ENCODE measurements around the gene TMEM60.
A peak's percentile ranks its signal among the peaks of the same experiment; 100 is the strongest.
"Not testable (repeated sequence)": the region's sequence is repeated elsewhere in the genome, so short reads cannot be mapped to it uniquely, and the experiment has no call there.

Gene TMEM60, protein sequence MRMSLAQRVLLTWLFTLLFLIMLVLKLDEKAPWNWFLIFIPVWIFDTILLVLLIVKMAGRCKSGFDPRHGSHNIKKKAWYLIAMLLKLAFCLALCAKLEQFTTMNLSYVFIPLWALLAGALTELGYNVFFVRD

GRCh38 chr7:77798394-77799077 lies at the start of gene TMEM60, which contains the start of gene PHTF2:
TMEM60 (minus strand) TSS chr7:77798434; CDS start chr7:77794373, 4,061 bp downstream.
PHTF2 (plus strand) TSS chr7:77798773.
- peak; percentile 73 for DNase-seq (ENCODE audit: low read depth)

DNA sequence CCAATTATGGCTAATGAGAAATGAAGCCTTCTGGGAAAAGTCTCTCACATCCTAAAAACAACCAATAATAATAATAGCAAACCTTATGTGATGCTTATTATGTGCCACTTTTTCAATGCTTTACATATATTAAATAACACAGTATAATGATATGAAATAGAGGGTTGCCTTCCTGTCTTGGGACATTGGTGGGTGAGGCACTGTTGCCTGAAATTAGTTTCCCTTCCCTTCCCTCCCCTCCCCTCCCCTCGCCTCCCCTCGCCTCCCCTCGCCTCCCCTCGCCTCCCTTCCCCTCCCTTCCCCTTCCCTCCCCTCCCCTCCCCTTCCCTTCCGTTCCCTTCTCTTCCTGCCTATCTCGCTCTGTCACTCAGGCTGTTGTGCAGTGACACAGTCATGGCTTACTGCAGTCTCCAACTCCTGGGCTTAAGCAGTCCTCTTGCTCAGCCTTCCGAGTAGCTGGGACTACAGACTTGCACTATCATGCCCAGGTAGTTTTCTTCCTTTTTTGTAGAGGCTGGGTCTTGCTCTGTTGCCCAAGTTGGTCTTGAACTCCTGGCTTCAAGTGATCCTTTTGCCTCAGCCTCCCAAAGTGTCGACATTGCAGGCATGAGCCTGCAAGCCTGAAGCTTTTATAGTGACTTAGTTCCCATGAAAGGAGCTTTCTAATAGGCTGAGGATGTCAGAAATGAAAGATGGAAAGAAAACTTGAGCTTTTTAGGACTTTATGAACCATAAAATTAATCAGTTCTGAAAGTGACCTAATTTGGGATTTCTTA lies 48.3 kb upstream of the TMEM60 start:
- no peak for DNase-seq (ENCODE audit: low read depth)

GRCh38 chr7:77843194-77843593 lies 45.0 kb upstream of the TMEM60 start:
- DNase-seq (ENCODE audit: low read depth), result no peak

DNA sequence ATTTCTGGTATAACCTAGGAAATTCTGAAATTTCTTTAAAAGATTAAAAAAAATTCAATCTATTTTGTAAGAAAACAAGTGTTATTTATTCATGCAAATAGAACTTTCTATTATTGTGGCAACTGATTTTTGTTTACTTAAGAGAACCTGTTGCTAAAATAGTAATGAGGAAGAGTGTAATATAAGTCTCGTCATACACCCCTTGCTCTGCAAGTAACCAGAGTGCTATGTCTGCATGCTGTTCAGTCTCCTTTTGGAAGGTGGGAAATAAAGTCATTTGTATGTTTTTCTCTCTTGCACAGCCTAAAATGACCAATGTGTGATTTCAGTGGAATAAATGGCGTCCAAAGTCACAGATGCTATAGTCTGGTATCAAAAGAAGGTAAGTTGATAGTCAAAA lies 41.7 kb upstream of the TMEM60 start:
- DNase-seq (ENCODE audit: low read depth), result no peak

DNA sequence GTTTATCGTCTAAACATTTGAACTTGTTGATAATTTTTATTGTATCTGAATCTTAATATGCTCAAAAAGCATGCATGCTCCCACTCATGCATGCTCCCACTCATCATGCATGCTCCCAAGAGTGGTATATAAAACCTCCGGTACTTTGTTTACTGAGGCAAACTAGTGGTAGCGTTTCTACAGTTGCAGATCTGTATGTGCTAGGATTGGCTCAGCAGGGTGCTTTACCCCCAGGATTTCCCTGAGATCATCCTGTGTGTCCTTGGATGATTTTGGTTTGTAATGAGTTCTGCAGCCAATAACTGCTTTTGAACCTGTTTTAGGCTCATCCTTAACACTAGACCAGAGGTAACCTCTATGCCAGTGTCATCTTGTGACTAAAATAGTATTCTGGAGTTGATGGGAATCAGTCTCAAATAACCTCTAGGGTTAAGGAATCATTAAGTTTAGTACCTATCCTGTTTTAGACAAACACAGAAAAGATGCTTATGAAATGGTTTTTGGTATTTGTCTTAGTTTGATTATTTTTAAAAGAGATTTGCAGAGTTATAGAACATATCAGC lies 40.8 kb upstream of the TMEM60 start:
- no peak for DNase-seq (ENCODE audit: low read depth)

GRCh38 chr7:77837966-77838365 lies 39.7 kb upstream of the TMEM60 start:
- no peak for DNase-seq (ENCODE audit: low read depth)

- DNase-seq (ENCODE audit: low read depth), result no peak
Observed at GRCh38 chr7:77837275-77837674, 39.0 kb upstream of the TMEM60 start.

DNA sequence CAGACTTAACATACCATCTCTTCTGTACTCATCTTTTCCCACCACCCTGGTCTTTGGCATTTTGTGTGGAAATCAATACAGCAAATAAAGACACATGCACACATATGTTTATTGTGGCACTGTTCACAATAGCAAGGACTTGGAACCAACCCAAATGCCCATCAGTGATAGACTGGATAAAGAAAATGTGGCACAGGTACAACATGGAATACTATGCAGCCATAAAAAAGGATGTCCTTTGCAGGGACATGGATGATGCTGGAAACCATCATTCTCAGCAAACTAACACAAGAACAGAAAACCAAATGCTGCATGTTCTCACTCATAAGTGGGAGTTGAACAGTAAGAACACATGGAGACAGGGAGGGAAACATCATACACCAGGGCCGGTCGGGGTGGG lies 38.2 kb upstream of the TMEM60 start:
- not testable (repeated sequence) for DNase-seq (ENCODE audit: low read depth)

DNA sequence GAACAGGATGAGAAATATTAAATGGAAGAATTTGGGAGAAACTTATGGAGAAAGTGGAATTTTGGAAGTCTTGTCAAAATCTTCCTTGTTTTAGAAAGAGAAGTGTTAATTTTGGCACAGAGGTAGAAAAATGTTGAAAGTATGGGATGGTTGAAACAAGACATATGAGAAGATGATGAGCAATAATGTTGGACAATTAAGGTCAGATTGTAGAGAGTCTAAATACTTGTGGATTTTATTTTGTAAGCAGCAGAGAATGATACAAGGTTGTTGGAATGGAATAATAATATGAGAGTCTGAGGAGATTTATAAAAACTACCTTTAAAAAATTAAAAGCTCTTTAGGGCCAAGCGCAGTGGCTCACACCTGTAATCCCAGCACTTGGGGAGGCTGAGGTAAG lies 34.9 kb upstream of the TMEM60 start:
- DNase-seq (ENCODE audit: low read depth), result no peak

DNA sequence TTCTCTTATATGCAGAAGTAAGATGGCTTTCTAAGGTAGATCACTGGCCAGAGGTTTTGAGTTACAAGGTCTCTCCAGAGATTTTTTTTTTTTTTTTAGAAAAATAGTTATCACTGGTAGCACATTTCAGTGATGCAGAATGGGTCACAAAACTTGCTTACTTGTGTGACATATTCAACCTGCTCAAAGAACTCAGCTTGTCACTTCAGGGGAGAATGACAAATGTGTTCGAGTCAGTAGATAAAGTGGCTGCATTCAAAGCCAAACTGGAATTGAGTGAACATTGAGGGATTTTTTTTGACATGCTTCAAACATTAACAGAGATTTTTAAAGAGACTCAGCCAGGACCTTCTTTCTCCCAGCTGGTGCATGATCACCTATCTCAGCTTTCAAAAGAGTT lies 33.7 kb upstream of the TMEM60 start:
- DNase-seq (ENCODE audit: low read depth), result no peak

DNA sequence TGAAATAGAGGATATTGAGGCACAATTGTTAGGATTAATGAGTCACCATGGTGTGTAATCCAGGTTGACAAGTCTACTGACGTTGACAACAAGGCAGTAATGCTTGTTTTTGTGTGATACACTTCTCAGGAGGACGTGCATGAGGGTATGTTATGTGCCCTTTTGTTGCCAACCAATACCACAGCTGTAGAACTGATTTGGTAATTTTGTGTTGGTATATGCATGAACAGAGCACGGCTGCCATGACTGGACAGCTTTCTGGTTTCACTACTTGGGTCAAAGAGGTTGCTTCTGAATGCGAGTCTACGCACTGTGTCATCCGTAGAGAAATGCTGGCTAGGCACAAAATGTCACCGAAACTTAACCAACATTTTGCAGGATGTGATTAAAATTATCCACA lies 33.2 kb upstream of the TMEM60 start:
- DNase-seq (ENCODE audit: low read depth), result no peak

GRCh38 chr7:77830649-77831355 lies 32.6 kb upstream of the TMEM60 start:
- DNase-seq (ENCODE audit: low read depth), result no peak

DNA sequence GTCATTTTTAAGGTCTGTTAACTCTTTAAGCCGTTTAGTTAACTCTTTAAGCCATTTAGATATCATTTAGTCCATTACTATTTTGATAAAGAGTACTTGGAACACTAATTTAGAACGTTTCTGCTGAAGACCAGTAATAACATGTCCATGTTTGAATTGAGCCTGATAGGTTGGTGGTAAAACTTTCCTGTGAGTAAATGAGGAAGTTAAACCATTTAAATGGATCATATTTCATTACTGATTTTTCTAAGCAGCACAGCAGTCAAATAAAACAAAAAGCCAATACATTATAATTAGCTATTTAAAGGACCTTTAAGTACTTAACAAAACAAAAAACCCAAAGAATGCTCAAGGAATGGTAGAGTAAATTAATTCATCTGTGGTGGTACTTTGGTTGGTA lies 29.8 kb upstream of the TMEM60 start:
- no peak for DNase-seq (ENCODE audit: low read depth)

GRCh38 chr7:77826300-77826699 lies 28.1 kb upstream of the TMEM60 start:
- DNase-seq (ENCODE audit: low read depth), result no peak

GRCh38 chr7:77825131-77825530 lies 26.9 kb upstream of the TMEM60 start:
- DNase-seq (ENCODE audit: low read depth), result no peak

- DNase-seq (ENCODE audit: low read depth), result no peak
Observed at GRCh38 chr7:77824636-77825035, 26.4 kb upstream of the TMEM60 start.

- no peak for DNase-seq (ENCODE audit: low read depth)
Observed at GRCh38 chr7:77823787-77824186, 25.6 kb upstream of the TMEM60 start.

DNA sequence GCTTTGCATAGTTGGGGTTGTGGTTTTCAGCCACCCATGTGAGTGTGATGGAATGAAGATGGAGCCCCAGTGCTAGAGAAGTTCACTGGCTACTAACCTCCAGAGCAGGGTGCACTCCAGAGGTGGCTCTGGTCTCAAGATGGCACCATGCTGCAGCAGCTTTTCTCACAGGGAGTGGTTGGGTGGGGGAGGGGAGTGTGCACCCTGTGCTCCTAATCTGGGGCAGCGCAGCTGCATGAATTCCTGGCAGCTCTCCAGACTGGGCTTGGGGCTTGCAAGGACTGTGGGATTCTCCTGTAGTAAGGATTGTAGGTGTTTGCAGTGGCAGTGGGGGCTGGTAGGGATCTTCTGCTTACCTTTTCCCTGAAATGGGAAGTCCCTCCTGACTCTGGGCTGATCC lies 24.0 kb upstream of the TMEM60 start:
- no peak for DNase-seq (ENCODE audit: low read depth)

- DNase-seq (ENCODE audit: low read depth), result no peak
Observed at GRCh38 chr7:77820967-77821366, 22.7 kb upstream of the TMEM60 start.

- DNase-seq (ENCODE audit: low read depth), result no peak
Observed at GRCh38 chr7:77819021-77819420, 20.8 kb upstream of the TMEM60 start.

DNA sequence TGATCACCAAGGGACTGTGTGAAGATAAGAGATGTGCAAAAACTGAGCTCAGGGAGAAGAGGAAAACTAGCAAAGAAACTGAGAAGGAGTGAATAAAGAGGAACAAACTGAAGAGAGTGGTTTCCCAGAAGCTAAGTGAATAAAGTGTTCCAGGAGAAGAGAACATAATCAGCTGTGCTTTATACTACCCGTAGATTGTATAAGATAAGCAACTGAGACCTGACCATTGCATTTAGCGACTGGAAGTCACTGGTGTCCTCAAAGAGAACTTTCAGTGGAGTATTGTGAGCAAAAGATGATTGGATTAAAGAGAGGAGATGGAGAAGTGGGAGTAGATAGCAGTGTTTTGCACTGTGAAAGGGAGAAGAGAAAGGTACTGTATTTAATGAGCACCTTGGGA lies 14.9 kb upstream of the TMEM60 start:
- DNase-seq (ENCODE audit: low read depth), result no peak

DNA sequence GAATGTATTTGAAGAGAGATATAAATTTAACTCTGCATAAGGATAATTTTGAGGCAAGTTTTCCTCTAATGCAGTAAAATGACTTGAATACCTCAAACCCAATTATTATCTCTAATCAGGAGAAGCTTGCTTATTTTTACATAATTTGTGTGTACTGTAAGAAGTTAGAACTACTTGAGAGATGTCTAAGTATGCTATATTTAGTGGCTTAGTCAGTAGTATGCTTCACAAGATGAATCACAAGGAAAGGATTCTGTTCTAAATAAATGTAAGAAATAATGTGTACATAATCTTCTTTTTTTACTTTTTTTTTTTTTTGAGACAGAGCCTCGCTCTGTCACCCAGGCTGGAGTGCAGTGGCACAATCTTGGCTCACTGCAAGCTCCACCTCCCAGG lies 14.1 kb upstream of the TMEM60 start:
- DNase-seq (ENCODE audit: low read depth), result no peak

Measured in stimulated activated CD8-positive, alpha-beta memory T cell treated with anti-CD3 and anti-CD28 coated beads, Interleukin-15, amount 100 ng/mL, for 24 hours (primary cell).